H1 (cell line): ENCODE results near the gene MAP2K7. TPM values are rescaled to one million over a fixed set of nuclear protein-coding genes. Genes with fewer than 3 reads are reported as not detected.

Experiments used
- CTCF ChIA-PET: fragments of 300-600 bp; sonication (Branson Sonifier 250); formaldehyde crosslinking; loops from one replicate; lab custom pipeline; 2021; ENCODE audit not compliant: partially characterized antibody; lab: Charles Lee
- POLR2A ChIA-PET: fragments of 300-600 bp; sonication (Branson Sonifier 250); formaldehyde crosslinking; loops from one replicate; lab custom pipeline; 2021; ENCODE audit warnings: inconsistent platforms; ENCODE audit not compliant: partially characterized antibody; lab: Charles Lee
- DNase-seq, 2 experiments: peaks; one replicate each; pipeline versions ENCODE4 v3.0.0 to v3.0.0-alpha.2; 2010 to 2022; ENCODE audit warnings: low spot score in 2 of 2, low read depth in 1 of 2, mixed read lengths in 1 of 2
- FAIRE-seq: peaks from 2 replicates; lab custom pipeline; 2011; peaks lifted over from hg19 to GRCh38; lab: Jason Lieb, UNC
- H2AFZ ChIP-seq: 2 replicates; pipeline ENCODE4 v1.8.1; 2012; ENCODE audit warnings: low read length, inconsistent platforms
- H2AK5ac ChIP-seq: 2 replicates; pipeline ENCODE4 v1.6.1; 2013; ENCODE audit warnings: low read depth, low read length
- H2BK120ac ChIP-seq: replicated peaks from 2 replicates; pipeline ENCODE3; 2013; ENCODE audit warnings: low read depth, low read length, inconsistent platforms
- H2BK12ac ChIP-seq: 2 replicates; pipeline ENCODE4 v1.6.1; 2013; ENCODE audit warnings: low read depth, low read length
- H2BK15ac ChIP-seq: 2 replicates; pipeline ENCODE4 v1.6.1; 2013; ENCODE audit warnings: low read length
- H2BK20ac ChIP-seq: 2 replicates; pipeline ENCODE4 v1.6.1; 2013; ENCODE audit warnings: low read length
- H2BK5ac ChIP-seq: 2 replicates; pipeline ENCODE4 v1.6.1; 2013; ENCODE audit warnings: low read depth, low read length
- H3K14ac ChIP-seq: 2 replicates; pipeline ENCODE4 v1.6.1; 2013; ENCODE audit warnings: inconsistent platforms; ENCODE audit not compliant: insufficient read length
- H3K18ac ChIP-seq: 2 replicates; pipeline ENCODE4 v1.6.1; 2013; ENCODE audit warnings: low read length; ENCODE audit errors: extremely low read depth
- H3K23ac ChIP-seq: 2 replicates; pipeline ENCODE4 v1.6.1; 2013; ENCODE audit warnings: inconsistent platforms; ENCODE audit not compliant: insufficient read length
- H3K23me2 ChIP-seq: 2 replicates; pipeline ENCODE4 v1.6.1; 2013; ENCODE audit warnings: low read depth, low read length
- H3K27ac ChIP-seq: 2 replicates; pipeline ENCODE4 v1.6.1; 2011; ENCODE audit warnings: low read depth, low read length, inconsistent platforms
- H3K27me3 ChIP-seq, 4 experiments: replicated peaks in 1 of 4; 1 replicate in 1 of 4; 2 replicates in 3 of 4; pipeline versions ENCODE4 v1.6.1 to v1.8.1; 2011 to 2013; ENCODE audit warnings: low read length in 3 of 4, mild to moderate bottlenecking in 3 of 4, inconsistent platforms in 2 of 4, mixed read lengths in 2 of 4, moderate library complexity in 1 of 4; ENCODE audit not compliant: control insufficient read depth in 3 of 4, insufficient read depth in 3 of 4; ENCODE audit errors: extremely low read depth in 1 of 4
- H3K36me3 ChIP-seq, 4 experiments: 2 replicates each; pipeline versions ENCODE4 v1.6.1 to v1.8.1; 2011 to 2013; ENCODE audit warnings: mild to moderate bottlenecking in 4 of 4, low read length in 3 of 4, moderate library complexity in 2 of 4, control low read depth in 1 of 4, inconsistent platforms in 1 of 4; ENCODE audit not compliant: insufficient read depth in 4 of 4, control insufficient read depth in 2 of 4
- H3K4ac ChIP-seq: replicated peaks from 2 replicates; pipeline ENCODE3; 2013; ENCODE audit warnings: low read length, low read depth, mixed read lengths, inconsistent platforms; ENCODE audit not compliant: insufficient read length
- H3K4me1 ChIP-seq, 4 experiments: replicated peaks in 1 of 4; 1 replicate in 1 of 4; 2 replicates in 3 of 4; pipeline versions ENCODE4 v1.6.1 to v1.8.1; 2011 to 2013; ENCODE audit warnings: low read length in 3 of 4, inconsistent platforms in 2 of 4, mixed read lengths in 1 of 4; ENCODE audit not compliant: insufficient read depth in 4 of 4, control insufficient read depth in 3 of 4
- H3K4me2 ChIP-seq, 2 experiments: 2 replicates each; pipeline versions ENCODE4 v1.6.1 to v1.8.1; 2011 to 2013; ENCODE audit warnings: low read depth in 2 of 2, low read length in 2 of 2, control low read depth in 1 of 2, inconsistent platforms in 1 of 2, mild to moderate bottlenecking in 1 of 2; ENCODE audit not compliant: insufficient read depth in 1 of 2
- H3K4me3 ChIP-seq, 4 experiments: fragments of 200-600, 300-600 bp in 1 of 4; sonication (generic), shearing (Covaris generic), sonication (Bioruptor Twin) in 1 of 4; 2 replicates each; pipeline versions ENCODE4 v1.5.1 to v1.8.1; 2011 to 2016; ENCODE audit warnings: low read length in 4 of 4, low read depth in 3 of 4, control low read depth in 2 of 4, inconsistent platforms in 2 of 4, mild to moderate bottlenecking in 2 of 4, mixed read lengths in 1 of 4, moderate library complexity in 1 of 4; ENCODE audit not compliant: insufficient read depth in 2 of 4; ENCODE audit errors: extremely low read depth in 1 of 4
- H3K56ac ChIP-seq: replicated peaks from 2 replicates; pipeline ENCODE3; 2013; ENCODE audit warnings: low read depth, mild to moderate bottlenecking, mixed read lengths, low read length, inconsistent platforms; ENCODE audit not compliant: insufficient read length
- H3K79me1 ChIP-seq: 2 replicates; pipeline ENCODE4 v1.6.1; 2013; ENCODE audit warnings: low read depth, low read length, control low read depth
- H3K79me2 ChIP-seq, 2 experiments: 2 replicates each; pipeline versions ENCODE4 v1.6.1 to v1.8.1; 2012 to 2013; ENCODE audit warnings: low read length in 2 of 2, mild to moderate bottlenecking in 2 of 2, inconsistent platforms in 1 of 2; ENCODE audit not compliant: insufficient read depth in 2 of 2, control insufficient read depth in 1 of 2
- H3K9ac ChIP-seq, 4 experiments: replicated peaks in 1 of 4; 1 replicate in 1 of 4; 2 replicates in 3 of 4; pipeline versions ENCODE4 v1.6.1 to v1.8.1; 2011 to 2013; ENCODE audit warnings: low read depth in 3 of 4, low read length in 3 of 4, control low read depth in 2 of 4, mild to moderate bottlenecking in 2 of 4, moderate library complexity in 2 of 4, inconsistent platforms in 1 of 4; ENCODE audit errors: extremely low read depth in 1 of 4
- H3K9me3 ChIP-seq, 2 experiments: 2 replicates each; pipeline versions ENCODE4 v1.6.1 to v1.8.1; 2012 to 2013; ENCODE audit warnings: mild to moderate bottlenecking in 2 of 2, moderate library complexity in 2 of 2, control low read depth in 1 of 2, inconsistent platforms in 1 of 2, low read depth in 1 of 2, low read length in 1 of 2, mixed read lengths in 1 of 2; ENCODE audit not compliant: insufficient read depth in 2 of 2
- H4K20me1 ChIP-seq, 2 experiments: replicated peaks in 1 of 2; 2 replicates each; pipeline versions ENCODE3 to v1.8.1; 2011 to 2013; ENCODE audit warnings: inconsistent platforms in 2 of 2, low read length in 2 of 2, mild to moderate bottlenecking in 1 of 2; ENCODE audit not compliant: insufficient read depth in 2 of 2, control insufficient read depth in 1 of 2
- H4K5ac ChIP-seq: 2 replicates; pipeline ENCODE4 v1.6.1; 2013; ENCODE audit warnings: low read length, low read depth, mixed read lengths, inconsistent platforms; ENCODE audit not compliant: insufficient read length
- H4K8ac ChIP-seq: 2 replicates; pipeline ENCODE4 v1.8.0; 2013; ENCODE audit warnings: mild to moderate bottlenecking, moderate library complexity, low read length, inconsistent platforms; ENCODE audit not compliant: insufficient read depth; ENCODE audit errors: extremely low read depth
- H4K91ac ChIP-seq: replicated peaks from 2 replicates; pipeline ENCODE3; 2013; ENCODE audit warnings: low read length, mixed read lengths, inconsistent platforms; ENCODE audit not compliant: insufficient read length
- ATF2 ChIP-seq: IDR thresholded peaks from 2 replicates; pipeline ENCODE4 v1.6.1; 2012; ENCODE audit warnings: low read length, inconsistent platforms
- BACH1 ChIP-seq: IDR thresholded peaks from 2 replicates; pipeline ENCODE4 v1.6.1; 2012; ENCODE audit warnings: low read length, improper control_type of control experiment
- EGR1 ChIP-seq: IDR thresholded peaks from 2 replicates; pipeline ENCODE4 v1.6.1; 2011; ENCODE audit warnings: low read depth, low read length, borderline replicate concordance
- TEAD4 ChIP-seq: IDR thresholded peaks from 2 replicates; pipeline ENCODE4 v1.6.1; 2012; ENCODE audit warnings: low read depth, low read length, inconsistent platforms, mixed read lengths
- WGBS, 2 experiments: shearing (Covaris generic) in 1 of 2; methylation state at CpG; one replicate each; pipeline versions ENCODE4 v1.1.6 to v1.1.7; 2013 to 2015; ENCODE audit warnings: low lambda C conversion rate in 2 of 2, mixed read lengths in 2 of 2, inconsistent platforms in 1 of 2, low coverage in 1 of 2, missing lambda C conversion rate in 1 of 2; ENCODE audit not compliant: insufficient replicate concordance in 2 of 2, insufficient coverage in 1 of 2, insufficient read length in 1 of 2; ENCODE audit errors: extremely low coverage in 1 of 2, missing lambda C conversion rate in 1 of 2; 5-methylcytosine and 5-hydroxymethylcytosine counted together
- polyA plus RNA-seq, 7 experiments: library from polyadenylated mRNA; depleted of rRNA in 3 of 7; stranded (reverse) in 5 of 7; unstranded in 2 of 7; fragments of >200 nt in 5 of 7; fragments of 200-250 nt in 2 of 7; gene quantifications; 1 replicate in 5 of 7; 2 replicates in 1 of 7; 4 replicates in 1 of 7; pipeline versions ENCODE4 v1.2.1 to v1.2.3, GENCODE V29; 2011 to 2013; ENCODE audit warnings: missing spikeins in 2 of 7, mixed read lengths in 2 of 7
- total RNA-seq: library from RNA; stranded (reverse); fragmentation: NEBNext Ultra II Directional; extraction: Animal tissue kit (Norgen Biotek cat#: 25700); gene quantifications from 2 replicates; pipeline ENCODE4 v1.2.1, GENCODE V29; 2021
- TF ChIP-seq, protein P1 (sequence below): IDR thresholded peaks from 2 replicates; pipeline ENCODE4 v1.6.1; 2012; ENCODE audit warnings: inconsistent platforms
- TF ChIP-seq, protein P2 (sequence below): IDR thresholded peaks from 2 replicates; pipeline ENCODE4 v1.6.1; 2012; ENCODE audit warnings: inconsistent platforms
- TF ChIP-seq, protein P3 (sequence below): IDR thresholded peaks from 2 replicates; pipeline ENCODE4 v1.6.1; 2011; ENCODE audit warnings: low read depth, mild to moderate bottlenecking, low read length; ENCODE audit not compliant: insufficient read depth

The MAP2K7 gene
- total and polyA plus RNA-seq, 2 of the 8 experiments (the other 6 are each of a cell fraction or from before 2014, with no cell fraction given) = 8.9 to 38.3 TPM

DNA sequence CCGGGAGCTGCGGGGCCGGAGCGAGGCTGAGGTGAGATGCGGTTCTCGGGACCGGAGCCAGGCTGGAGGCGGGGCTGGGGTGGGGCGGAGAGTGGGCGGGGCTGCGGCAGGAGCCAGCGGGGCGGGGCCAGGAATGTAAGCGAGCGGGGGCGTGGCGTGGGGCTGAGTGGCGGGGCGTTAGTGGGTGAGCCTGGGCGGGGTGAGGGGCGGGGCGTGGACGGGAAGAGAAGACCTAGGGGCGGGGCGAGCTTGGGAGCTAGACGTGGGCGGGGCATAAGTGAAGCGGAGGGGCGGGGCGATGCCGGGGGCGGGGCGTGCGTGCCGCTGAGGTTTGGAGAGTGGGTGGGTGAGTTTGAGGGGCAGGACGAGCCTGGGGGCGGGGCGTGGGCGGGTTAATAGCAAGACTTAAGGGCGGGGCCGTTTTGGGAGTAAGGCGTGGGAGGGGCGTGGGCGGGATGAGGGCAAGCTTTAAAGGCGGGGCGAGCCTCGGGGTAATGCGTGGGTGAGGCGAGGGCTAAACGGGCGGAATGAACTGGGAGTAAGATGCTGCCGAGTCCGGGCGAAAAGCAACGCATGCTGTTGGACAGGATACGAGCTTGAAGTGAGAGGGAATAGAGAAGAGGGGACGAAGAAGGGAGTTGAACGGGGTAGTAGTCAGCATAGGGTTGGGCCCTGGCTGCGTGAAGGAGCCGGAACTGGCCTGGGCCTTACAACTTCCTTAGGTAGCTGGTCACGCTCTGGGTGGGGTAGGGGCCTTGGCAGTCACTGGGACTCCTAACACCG, 17.0 kb downstream of the MAP2K7 start:
- Histone ChIP-seq H3K27ac (no peak overlapping the region), H4K8ac (peak overlapping the region; percentile 32; the same call in 1 of the 2 replicates), H3K79me2 (no peaks in the 10 kb centered on the region), H3K79me1 (no peaks in the 10 kb centered on the region), H3K56ac (no peak overlapping the region), H3K9ac (peak overlapping the region; percentile 5 to 56 (median 42); a peak in 5 of 7 replicates), H3K18ac (peak overlapping the region; percentile 71; the same call in 1 of the 2 replicates), H3K27me3 (peaks cover 15 to 32% (median 29%) of the 10 kb centered on the region in 4 experiments; a peak in 6 of 7 replicates), H3K14ac (no peak overlapping the region), H3K23me2 (peaks cover 23% of the 10 kb centered on the region), H3K4me1 (peaks cover 0 to 23% (median 13%) of the 10 kb centered on the region in 4 experiments; a peak in 5 of 7 replicates), H2AK5ac (0 out of 2 replicates have a peak overlapping the region, but pooled peaks have one; percentile 13), H3K4me3 (peak overlapping the region; percentile 53 to 86 (median 60)), H3K36me3 (no peaks in the 10 kb centered on the region), H3K4me2 (peak overlapping the region; percentile 72 to 84), H3K23ac (no peak overlapping the region), H3K4ac (no peak overlapping the region), H4K20me1 (peaks cover 7 to 10% of the 10 kb centered on the region in 2 experiments), H4K91ac (no peak overlapping the region), H4K5ac (peak overlapping the region; percentile 67), H2BK12ac (no peak overlapping the region), H2BK20ac (no peak overlapping the region), H2BK15ac (no peak overlapping the region), H2AFZ (no peak overlapping the region), H2BK120ac (no peak overlapping the region), H2BK5ac (0 out of 2 replicates have a peak overlapping the region, but pooled peaks have one; percentile 20), H3K9me3 (no peaks in the 10 kb centered on the region)
- DNase-seq (peak; percentile 85 to 99), FAIRE-seq (no peak)
- POLR2A ChIA-PET = interaction anchor here (1.1 to 10.6 kb wide), 9 partner anchors 10 to 400 kb away, joined by 3 to 106 read pairs (median 10); partner anchors contain the start of genes MAP2K7, NDUFA7, RPS28 and TIMM44
- CTCF ChIA-PET = interaction anchor here (0.6 to 9.0 kb wide), 13 partner anchors 8 to 81 kb away, joined by 3 to 112 read pairs (median 6); partner anchors contain the start of gene MAP2K7
- TF ChIP-seq BACH1 (0 out of 2 replicates have a peak, but pooled peaks have one; percentile 3), TEAD4 (peak; percentile 52; the same call in 1 of the 2 replicates), ATF2 (no peak), EGR1 (peak; percentile 92)
- TF ChIP-seq, protein P1, sequence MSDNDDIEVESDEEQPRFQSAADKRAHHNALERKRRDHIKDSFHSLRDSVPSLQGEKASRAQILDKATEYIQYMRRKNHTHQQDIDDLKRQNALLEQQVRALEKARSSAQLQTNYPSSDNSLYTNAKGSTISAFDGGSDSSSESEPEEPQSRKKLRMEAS = peak; percentile 20; the same call in 1 of the 2 replicates
- TF ChIP-seq, protein P2, sequence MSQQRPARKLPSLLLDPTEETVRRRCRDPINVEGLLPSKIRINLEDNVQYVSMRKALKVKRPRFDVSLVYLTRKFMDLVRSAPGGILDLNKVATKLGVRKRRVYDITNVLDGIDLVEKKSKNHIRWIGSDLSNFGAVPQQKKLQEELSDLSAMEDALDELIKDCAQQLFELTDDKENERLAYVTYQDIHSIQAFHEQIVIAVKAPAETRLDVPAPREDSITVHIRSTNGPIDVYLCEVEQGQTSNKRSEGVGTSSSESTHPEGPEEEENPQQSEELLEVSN = 0 out of 2 replicates have a peak, but pooled peaks have one; percentile 12
- TF ChIP-seq, protein P3, sequence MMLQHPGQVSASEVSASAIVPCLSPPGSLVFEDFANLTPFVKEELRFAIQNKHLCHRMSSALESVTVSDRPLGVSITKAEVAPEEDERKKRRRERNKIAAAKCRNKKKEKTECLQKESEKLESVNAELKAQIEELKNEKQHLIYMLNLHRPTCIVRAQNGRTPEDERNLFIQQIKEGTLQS = no peak
- 46% methylated on average over 10 of the region's 62 CpGs; no CpG with 5 or more reads in 1 of the 2 experiments for WGBS, 2 experiments
